ENCODE results near the gene PRKAR1B.

DNA sequence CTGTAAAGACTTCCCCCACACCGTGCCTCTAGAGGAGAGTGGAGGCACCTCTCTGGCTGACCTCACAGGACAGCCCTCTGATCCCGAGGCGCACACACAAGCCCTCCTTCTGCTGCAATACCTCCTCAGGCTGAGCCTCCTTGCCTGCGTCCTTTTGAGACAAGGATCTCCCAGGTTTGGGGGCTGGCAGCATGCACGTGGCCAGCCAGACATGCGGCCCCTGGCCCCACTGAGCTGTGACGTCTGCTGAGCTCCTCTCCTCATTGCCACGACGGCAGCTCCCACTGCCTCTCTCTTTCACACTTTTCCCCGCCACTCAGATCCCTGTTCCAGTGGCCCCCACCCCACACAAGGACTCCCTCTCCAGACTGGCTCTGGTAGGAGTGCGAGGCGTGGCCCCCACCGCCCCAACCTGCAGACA, 12.8 kb downstream of the PRKAR1B start:
- no peak for TF ChIP-seq GABPA (IDR thresholded peaks at IDR 0.05; ENCODE audit: low read depth)
- TF ChIP-seq, protein P1, sequence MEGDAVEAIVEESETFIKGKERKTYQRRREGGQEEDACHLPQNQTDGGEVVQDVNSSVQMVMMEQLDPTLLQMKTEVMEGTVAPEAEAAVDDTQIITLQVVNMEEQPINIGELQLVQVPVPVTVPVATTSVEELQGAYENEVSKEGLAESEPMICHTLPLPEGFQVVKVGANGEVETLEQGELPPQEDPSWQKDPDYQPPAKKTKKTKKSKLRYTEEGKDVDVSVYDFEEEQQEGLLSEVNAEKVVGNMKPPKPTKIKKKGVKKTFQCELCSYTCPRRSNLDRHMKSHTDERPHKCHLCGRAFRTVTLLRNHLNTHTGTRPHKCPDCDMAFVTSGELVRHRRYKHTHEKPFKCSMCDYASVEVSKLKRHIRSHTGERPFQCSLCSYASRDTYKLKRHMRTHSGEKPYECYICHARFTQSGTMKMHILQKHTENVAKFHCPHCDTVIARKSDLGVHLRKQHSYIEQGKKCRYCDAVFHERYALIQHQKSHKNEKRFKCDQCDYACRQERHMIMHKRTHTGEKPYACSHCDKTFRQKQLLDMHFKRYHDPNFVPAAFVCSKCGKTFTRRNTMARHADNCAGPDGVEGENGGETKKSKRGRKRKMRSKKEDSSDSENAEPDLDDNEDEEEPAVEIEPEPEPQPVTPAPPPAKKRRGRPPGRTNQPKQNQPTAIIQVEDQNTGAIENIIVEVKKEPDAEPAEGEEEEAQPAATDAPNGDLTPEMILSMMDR (IDR thresholded peaks at IDR 0.05) = no peak
- TF ChIP-seq RFX5 (IDR thresholded peaks at IDR 0.05; ENCODE audit: low read length) = no peak
- TF ChIP-seq POLR2AphosphoS5 (IDR thresholded peaks at IDR 0.05; ENCODE audit: low read depth, low read length) = no peak
- no peak for TF ChIP-seq EP300 (IDR thresholded peaks at IDR 0.05; ENCODE audit: borderline replicate concordance in 1 of 2, low read depth in 1 of 2, low read length in 1 of 2)
- TF ChIP-seq SMC3 (IDR thresholded peaks at IDR 0.05; ENCODE audit: low read depth, low read length) = no peak
- no peak for TF ChIP-seq RCOR1 (IDR thresholded peaks at IDR 0.05; ENCODE audit: low read length)
- TF ChIP-seq, protein P2, sequence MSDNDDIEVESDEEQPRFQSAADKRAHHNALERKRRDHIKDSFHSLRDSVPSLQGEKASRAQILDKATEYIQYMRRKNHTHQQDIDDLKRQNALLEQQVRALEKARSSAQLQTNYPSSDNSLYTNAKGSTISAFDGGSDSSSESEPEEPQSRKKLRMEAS (IDR thresholded peaks at IDR 0.05; ENCODE audit: low read depth) = no peak
- TF ChIP-seq, protein P3, sequence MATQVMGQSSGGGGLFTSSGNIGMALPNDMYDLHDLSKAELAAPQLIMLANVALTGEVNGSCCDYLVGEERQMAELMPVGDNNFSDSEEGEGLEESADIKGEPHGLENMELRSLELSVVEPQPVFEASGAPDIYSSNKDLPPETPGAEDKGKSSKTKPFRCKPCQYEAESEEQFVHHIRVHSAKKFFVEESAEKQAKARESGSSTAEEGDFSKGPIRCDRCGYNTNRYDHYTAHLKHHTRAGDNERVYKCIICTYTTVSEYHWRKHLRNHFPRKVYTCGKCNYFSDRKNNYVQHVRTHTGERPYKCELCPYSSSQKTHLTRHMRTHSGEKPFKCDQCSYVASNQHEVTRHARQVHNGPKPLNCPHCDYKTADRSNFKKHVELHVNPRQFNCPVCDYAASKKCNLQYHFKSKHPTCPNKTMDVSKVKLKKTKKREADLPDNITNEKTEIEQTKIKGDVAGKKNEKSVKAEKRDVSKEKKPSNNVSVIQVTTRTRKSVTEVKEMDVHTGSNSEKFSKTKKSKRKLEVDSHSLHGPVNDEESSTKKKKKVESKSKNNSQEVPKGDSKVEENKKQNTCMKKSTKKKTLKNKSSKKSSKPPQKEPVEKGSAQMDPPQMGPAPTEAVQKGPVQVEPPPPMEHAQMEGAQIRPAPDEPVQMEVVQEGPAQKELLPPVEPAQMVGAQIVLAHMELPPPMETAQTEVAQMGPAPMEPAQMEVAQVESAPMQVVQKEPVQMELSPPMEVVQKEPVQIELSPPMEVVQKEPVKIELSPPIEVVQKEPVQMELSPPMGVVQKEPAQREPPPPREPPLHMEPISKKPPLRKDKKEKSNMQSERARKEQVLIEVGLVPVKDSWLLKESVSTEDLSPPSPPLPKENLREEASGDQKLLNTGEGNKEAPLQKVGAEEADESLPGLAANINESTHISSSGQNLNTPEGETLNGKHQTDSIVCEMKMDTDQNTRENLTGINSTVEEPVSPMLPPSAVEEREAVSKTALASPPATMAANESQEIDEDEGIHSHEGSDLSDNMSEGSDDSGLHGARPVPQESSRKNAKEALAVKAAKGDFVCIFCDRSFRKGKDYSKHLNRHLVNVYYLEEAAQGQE (IDR thresholded peaks at IDR 0.05; ENCODE audit: low read depth, low read length) = no peak
- TF ChIP-seq NRF1 (IDR thresholded peaks at IDR 0.05; ENCODE audit: low read depth, low read length) = no peak
- no peak for TF ChIP-seq ELF1 (IDR thresholded peaks at IDR 0.05)
- TF ChIP-seq, protein P4, sequence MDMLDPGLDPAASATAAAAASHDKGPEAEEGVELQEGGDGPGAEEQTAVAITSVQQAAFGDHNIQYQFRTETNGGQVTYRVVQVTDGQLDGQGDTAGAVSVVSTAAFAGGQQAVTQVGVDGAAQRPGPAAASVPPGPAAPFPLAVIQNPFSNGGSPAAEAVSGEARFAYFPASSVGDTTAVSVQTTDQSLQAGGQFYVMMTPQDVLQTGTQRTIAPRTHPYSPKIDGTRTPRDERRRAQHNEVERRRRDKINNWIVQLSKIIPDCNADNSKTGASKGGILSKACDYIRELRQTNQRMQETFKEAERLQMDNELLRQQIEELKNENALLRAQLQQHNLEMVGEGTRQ (IDR thresholded peaks at IDR 0.05; ENCODE audit: borderline replicate concordance, low read depth, low read length) = no peak
- TF ChIP-seq JUND (IDR thresholded peaks at IDR 0.05) = no peak
